Measurements from ENCODE around the gene ATP6V1G3.
"Not testable (repeated sequence)": the region's sequence is repeated elsewhere in the genome, so short reads cannot be mapped to it uniquely, and the experiment has no call there.

Gene ATP6V1G3
- 0 to 0.08 (median 0) reads per million in 4 donors for total RNA-seq

GRCh38 chr1:198540580-198540979 lies at the start of gene ATP6V1G3:
Gene ATP6V1G3, minus strand, starts transcription at chr1:198540680. Its CDS starts 30 bp downstream, at chr1:198540650.
- DNase-seq, result no peak

- DNase-seq, result no peak
These were observed 48.4 kb upstream of the ATP6V1G3 start for GRCh38 chr1:198588845-198589244.

- no peak for DNase-seq
These were observed 43.7 kb upstream of the ATP6V1G3 start for GRCh38 chr1:198584163-198584562.

- not testable (repeated sequence) for DNase-seq
These were observed 42.8 kb upstream of the ATP6V1G3 start for GRCh38 chr1:198583209-198583802.

- DNase-seq, result no peak
These were observed 37.0 kb upstream of the ATP6V1G3 start for GRCh38 chr1:198577444-198577843.

- DNase-seq, result no peak
These were observed 35.5 kb upstream of the ATP6V1G3 start for GRCh38 chr1:198575798-198576641.

- no peak for DNase-seq
These were observed 34.8 kb upstream of the ATP6V1G3 start for GRCh38 chr1:198575292-198575691.

- no peak for DNase-seq
These were observed 33.8 kb upstream of the ATP6V1G3 start for GRCh38 chr1:198574325-198574724.

GRCh38 chr1:198564716-198565115 lies 24.2 kb upstream of the ATP6V1G3 start:
- DNase-seq, result peak in 1 of 5 donors; percentile 26

GRCh38 chr1:198564157-198564556 lies 23.7 kb upstream of the ATP6V1G3 start:
- no peak for DNase-seq

GRCh38 chr1:198563583-198563982 lies 23.1 kb upstream of the ATP6V1G3 start:
- no peak for DNase-seq

GRCh38 chr1:198560161-198560560 lies 19.7 kb upstream of the ATP6V1G3 start:
- DNase-seq, result no peak

GRCh38 chr1:198559362-198559761 lies 18.9 kb upstream of the ATP6V1G3 start:
- no peak for DNase-seq

GRCh38 chr1:198558402-198558801 lies 17.9 kb upstream of the ATP6V1G3 start:
- DNase-seq, result no peak

- peak; percentile 16 to 92 (median 35) for DNase-seq
These were observed 16.5 kb upstream of the ATP6V1G3 start for GRCh38 chr1:198556971-198557370.

GRCh38 chr1:198552668-198553416 lies 12.4 kb upstream of the ATP6V1G3 start:
- no peak for DNase-seq

GRCh38 chr1:198550941-198551524 lies 10.6 kb upstream of the ATP6V1G3 start:
- no peak for DNase-seq

GRCh38 chr1:198549866-198550265 lies 9.4 kb upstream of the ATP6V1G3 start:
- DNase-seq, result no peak

- DNase-seq, result no peak
These were observed 8.4 kb upstream of the ATP6V1G3 start for GRCh38 chr1:198548890-198549289.

- no peak for DNase-seq
These were observed 4.7 kb upstream of the ATP6V1G3 start for GRCh38 chr1:198545156-198545555.

- DNase-seq, result no peak
These were observed 3.8 kb upstream of the ATP6V1G3 start for GRCh38 chr1:198544265-198544664.

GRCh38 chr1:198543670-198544260 lies 3.3 kb upstream of the ATP6V1G3 start:
- no peak for DNase-seq

- no peak for DNase-seq
These were observed 2.2 kb upstream of the ATP6V1G3 start for GRCh38 chr1:198542632-198543031.

All from T-helper 1 cell (primary cell).